VCaP (cell line): ENCODE data around the gene SPG21.

Experiments used
- H3K27ac ChIP-seq: fragments of 450-650 bp; 2 replicates; pipeline ENCODE4 v1.5.1; 2017
- CTCF ChIP-seq: fragments of 450-650 bp; conservative IDR thresholded peaks from 2 replicates; pipeline ENCODE4 v1.5.1; 2017; ENCODE audit warnings: mild to moderate bottlenecking, moderate library complexity

SPG21 gene

GRCh38 chr15:65008983-65009382 lies 19.3 kb upstream of the SPG21 start:
- no peak for TF ChIP-seq CTCF
- no peak overlapping the region for H3K27ac ChIP-seq

- no peak for TF ChIP-seq CTCF
These were observed 17.2 kb upstream of the SPG21 start for GRCh38 chr15:65006876-65007275.

GRCh38 chr15:65004993-65005392 lies 15.3 kb upstream of the SPG21 start:
- TF ChIP-seq CTCF = no peak
- H3K27ac ChIP-seq = no peak overlapping the region

More at GRCh38 chr15:65006876-65007275, 17.2 kb upstream of the SPG21 start:
- H3K27ac ChIP-seq = no peak overlapping the region

- no peak for TF ChIP-seq CTCF
- H3K27ac ChIP-seq = no peak overlapping the region
These were observed 8.1 kb upstream of the SPG21 start for GRCh38 chr15:64997745-64998375.

GRCh38 chr15:64997066-64997465 lies 7.4 kb upstream of the SPG21 start:
- no peak overlapping the region for H3K27ac ChIP-seq
- no peak for TF ChIP-seq CTCF

- no peak overlapping the region for H3K27ac ChIP-seq
- no peak for TF ChIP-seq CTCF
These were observed 3.6 kb upstream of the SPG21 start for GRCh38 chr15:64993290-64993689.

- peak overlapping the region; percentile 93; the same call in 1 of the 2 replicates for H3K27ac ChIP-seq
- TF ChIP-seq CTCF = no peak
These were observed 1.9 kb upstream of the SPG21 start for GRCh38 chr15:64991536-64992135.
